GM19438 (cell line): ENCODE measurements around the gene TMEM236.

Source experiments
- ATAC-seq: cut with Tn5 transposase; IDR thresholded peaks from one replicate; pipeline ENCODE4 v1.9.1; 2021; ENCODE audit warnings: low read depth; ENCODE audit not compliant: unreplicated experiment

Gene TMEM236

GRCh38 chr10:17814973-17815372 is 63.0 kb downstream of the TMEM236 start:
- ATAC-seq, result no peak

- ATAC-seq, result no peak
Measured at GRCh38 chr10:17816199-17816598, 64.2 kb downstream of the TMEM236 start.

- no peak for ATAC-seq
Measured at GRCh38 chr10:17817316-17817715, 65.3 kb downstream of the TMEM236 start.

GRCh38 chr10:17817790-17818189 is 65.8 kb downstream of the TMEM236 start:
- ATAC-seq, result no peak

- no peak for ATAC-seq
Measured at GRCh38 chr10:17819836-17820235, 67.8 kb downstream of the TMEM236 start.

- no peak for ATAC-seq
Measured at GRCh38 chr10:17820943-17821342, 68.9 kb downstream of the TMEM236 start.

- no peak for ATAC-seq
Measured at GRCh38 chr10:17821893-17822292, 69.9 kb downstream of the TMEM236 start.

- ATAC-seq, result no peak
Measured at GRCh38 chr10:17831341-17831740, 79.3 kb downstream of the TMEM236 start.

GRCh38 chr10:17831896-17832295 is 79.9 kb downstream of the TMEM236 start:
- ATAC-seq, result no peak

- ATAC-seq, result no peak
Measured at GRCh38 chr10:17833656-17834055, 81.7 kb downstream of the TMEM236 start.

GRCh38 chr10:17835688-17836087 is 83.7 kb downstream of the TMEM236 start:
- no peak for ATAC-seq

- no peak for ATAC-seq
Measured at GRCh38 chr10:17836942-17837341, 84.9 kb downstream of the TMEM236 start.

GRCh38 chr10:17838080-17838648 is 86.2 kb downstream of the TMEM236 start:
- ATAC-seq, result no peak

- ATAC-seq, result no peak
Measured at GRCh38 chr10:17841050-17841449, 89.0 kb downstream of the TMEM236 start.

- no peak for ATAC-seq
Measured at GRCh38 chr10:17842641-17843040, 90.6 kb downstream of the TMEM236 start.

GRCh38 chr10:17847585-17848296 is 95.7 kb downstream of the TMEM236 start:
- ATAC-seq, result no peak

GRCh38 chr10:17848646-17849045 is 96.6 kb downstream of the TMEM236 start:
- ATAC-seq, result no peak
